Testis (tissue), 2 donors: ENCODE measurements around the gene CCDC33.

Experiments
- CTCF ChIP-seq, 3 experiments: fragments of 450-650 bp in 2 of 3; fragments of 200-600 bp in 1 of 3; sonication (generic) in 1 of 3; IDR thresholded peaks; one replicate each; pipeline ENCODE4 v1.5.1; 2016 to 2019; ENCODE audit warnings: antibody characterized with exemption in 3 of 3, mild to moderate bottlenecking in 2 of 3, moderate library complexity in 1 of 3
- POLR2A ChIP-seq: fragments of 450-650 bp; IDR thresholded peaks from one replicate; pipeline ENCODE4 v1.6.1; 2017; ENCODE audit warnings: antibody characterized with exemption, mild to moderate bottlenecking, moderate library complexity

GRCh38 chr15:74208496-74208895 is 27.6 kb upstream of the CCDC33 start:
- TF ChIP-seq POLR2A, result no peak
- no peak for TF ChIP-seq CTCF (IDR thresholded peaks at IDR 0.05)
